HG03565 (cell line): ENCODE measurements around the gene TMEM132C.

Experiments used
- ATAC-seq: cut with Tn5 transposase; IDR thresholded peaks from one replicate; pipeline ENCODE4 v1.9.1; 2021; ENCODE audit warnings: mild to moderate bottlenecking, moderate library complexity; ENCODE audit not compliant: unreplicated experiment

TMEM132C gene

GRCh38 chr12:128693771-128694170 lies 426.8 kb downstream of the TMEM132C start:
- ATAC-seq = no peak

- ATAC-seq = no peak
These were observed 427.5 kb downstream of the TMEM132C start for GRCh38 chr12:128694445-128694844.

GRCh38 chr12:128695697-128696096 lies 428.7 kb downstream of the TMEM132C start:
- ATAC-seq = no peak

GRCh38 chr12:128698301-128698972 lies 431.5 kb downstream of the TMEM132C start:
- ATAC-seq = no peak

- ATAC-seq = no peak
These were observed 432.1 kb downstream of the TMEM132C start for GRCh38 chr12:128699106-128699505.

GRCh38 chr12:128702371-128702770 lies 435.4 kb downstream of the TMEM132C start:
- no peak for ATAC-seq

- ATAC-seq = no peak
These were observed 438.2 kb downstream of the TMEM132C start for GRCh38 chr12:128705140-128705539.

GRCh38 chr12:128707488-128707887 lies 440.5 kb downstream of the TMEM132C start:
- no peak for ATAC-seq

- ATAC-seq = no peak
These were observed 441.8 kb downstream of the TMEM132C start for GRCh38 chr12:128708789-128709188.

- no peak for ATAC-seq
These were observed 442.7 kb downstream of the TMEM132C start for GRCh38 chr12:128709660-128710059.

- no peak for ATAC-seq
These were observed 444.5 kb downstream of the TMEM132C start for GRCh38 chr12:128711486-128711885.

GRCh38 chr12:128712622-128713021 lies 445.7 kb downstream of the TMEM132C start:
- no peak for ATAC-seq

- no peak for ATAC-seq
These were observed 448.5 kb downstream of the TMEM132C start for GRCh38 chr12:128715485-128715884.

GRCh38 chr12:128724468-128725046 lies 457.6 kb downstream of the TMEM132C start:
- ATAC-seq = no peak

- no peak for ATAC-seq
These were observed 459.9 kb downstream of the TMEM132C start for GRCh38 chr12:128726886-128727285.

GRCh38 chr12:128727461-128727860 lies 460.5 kb downstream of the TMEM132C start:
- ATAC-seq = no peak

GRCh38 chr12:128727999-128728398 lies 461.0 kb downstream of the TMEM132C start:
- no peak for ATAC-seq

GRCh38 chr12:128729628-128730121 lies 462.7 kb downstream of the TMEM132C start:
- ATAC-seq = no peak

GRCh38 chr12:128734371-128734770 lies 467.4 kb downstream of the TMEM132C start:
- no peak for ATAC-seq

GRCh38 chr12:128737292-128737966 lies 470.5 kb downstream of the TMEM132C start:
- ATAC-seq = no peak

GRCh38 chr12:128743916-128744315 lies 476.9 kb downstream of the TMEM132C start:
- no peak for ATAC-seq
